ENCODE measurements around the gene SLC2A10.

DNA sequence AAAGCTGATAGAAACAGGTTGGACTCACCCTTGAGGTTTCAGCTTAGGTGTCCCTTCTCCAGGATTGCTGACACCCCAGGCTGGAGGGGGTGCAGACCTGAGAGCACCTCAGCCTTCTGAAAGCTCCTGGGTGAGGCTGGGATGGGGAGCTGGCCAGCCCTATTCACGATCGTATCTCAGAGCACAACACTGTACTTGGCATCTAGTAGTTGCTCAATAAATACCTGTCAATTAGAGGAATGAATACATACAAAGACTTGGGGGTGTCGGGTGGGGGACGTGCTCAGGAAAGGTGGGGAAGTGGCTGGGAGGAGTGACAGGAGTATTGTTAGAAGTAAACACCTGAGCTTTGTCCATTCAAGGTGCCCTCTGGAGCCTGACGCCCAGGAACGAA, 61.7 kb downstream of the SLC2A10 start:
- TF ChIP-seq CTCF (tag by site-specific recombination; IDR thresholded peaks at IDR 0.05) (no peak), ZNF585B (tag by site-specific recombination; IDR thresholded peaks at IDR 0.05) (no peak), ZNF146 (tag by site-specific recombination; IDR thresholded peaks at IDR 0.05) (no peak), GLI4 (tag by site-specific recombination; IDR thresholded peaks at IDR 0.05) (no peak)
- TF ChIP-seq, protein P1, sequence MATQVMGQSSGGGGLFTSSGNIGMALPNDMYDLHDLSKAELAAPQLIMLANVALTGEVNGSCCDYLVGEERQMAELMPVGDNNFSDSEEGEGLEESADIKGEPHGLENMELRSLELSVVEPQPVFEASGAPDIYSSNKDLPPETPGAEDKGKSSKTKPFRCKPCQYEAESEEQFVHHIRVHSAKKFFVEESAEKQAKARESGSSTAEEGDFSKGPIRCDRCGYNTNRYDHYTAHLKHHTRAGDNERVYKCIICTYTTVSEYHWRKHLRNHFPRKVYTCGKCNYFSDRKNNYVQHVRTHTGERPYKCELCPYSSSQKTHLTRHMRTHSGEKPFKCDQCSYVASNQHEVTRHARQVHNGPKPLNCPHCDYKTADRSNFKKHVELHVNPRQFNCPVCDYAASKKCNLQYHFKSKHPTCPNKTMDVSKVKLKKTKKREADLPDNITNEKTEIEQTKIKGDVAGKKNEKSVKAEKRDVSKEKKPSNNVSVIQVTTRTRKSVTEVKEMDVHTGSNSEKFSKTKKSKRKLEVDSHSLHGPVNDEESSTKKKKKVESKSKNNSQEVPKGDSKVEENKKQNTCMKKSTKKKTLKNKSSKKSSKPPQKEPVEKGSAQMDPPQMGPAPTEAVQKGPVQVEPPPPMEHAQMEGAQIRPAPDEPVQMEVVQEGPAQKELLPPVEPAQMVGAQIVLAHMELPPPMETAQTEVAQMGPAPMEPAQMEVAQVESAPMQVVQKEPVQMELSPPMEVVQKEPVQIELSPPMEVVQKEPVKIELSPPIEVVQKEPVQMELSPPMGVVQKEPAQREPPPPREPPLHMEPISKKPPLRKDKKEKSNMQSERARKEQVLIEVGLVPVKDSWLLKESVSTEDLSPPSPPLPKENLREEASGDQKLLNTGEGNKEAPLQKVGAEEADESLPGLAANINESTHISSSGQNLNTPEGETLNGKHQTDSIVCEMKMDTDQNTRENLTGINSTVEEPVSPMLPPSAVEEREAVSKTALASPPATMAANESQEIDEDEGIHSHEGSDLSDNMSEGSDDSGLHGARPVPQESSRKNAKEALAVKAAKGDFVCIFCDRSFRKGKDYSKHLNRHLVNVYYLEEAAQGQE (tag by site-specific recombination; IDR thresholded peaks at IDR 0.05): no peak
